Thymus (tissue), 11 donors: ENCODE results near the gene TMEM132A. TPM values are rescaled to one million over a fixed set of nuclear protein-coding genes. Genes with fewer than 3 reads are reported as not detected.
"Not testable (repeated sequence)": the region's sequence is repeated elsewhere in the genome, so short reads cannot be mapped to it uniquely, and the experiment has no call there.

Experiments
- DNase-seq, 9 donors: peaks; one replicate each; pipeline ENCODE4 v3.0.0-alpha.2; 2013; ENCODE audit warnings: low spot score in 9 of 9, low read depth in 6 of 9, missing footprints in 1 of 9
- H3K27ac ChIP-seq, 2 donors: one replicate each; pipeline ENCODE4 v1.5.1; 2013; ENCODE audit warnings: control low read depth in 1 of 2, low read depth in 1 of 2, low read length in 1 of 2, mild to moderate bottlenecking in 1 of 2, moderate library complexity in 1 of 2
- H3K27me3 ChIP-seq, 2 donors: one replicate each; pipeline ENCODE4 v1.5.1; 2013; ENCODE audit warnings: low read length in 1 of 2; ENCODE audit not compliant: control insufficient read depth in 2 of 2, insufficient read depth in 1 of 2
- H3K36me3 ChIP-seq, 2 donors: one replicate each; pipeline ENCODE4 v1.5.1; 2013; ENCODE audit warnings: low read length in 1 of 2, mild to moderate bottlenecking in 1 of 2, moderate library complexity in 1 of 2; ENCODE audit not compliant: control insufficient read depth in 2 of 2, insufficient read depth in 2 of 2
- H3K4me1 ChIP-seq, 2 donors: one replicate each; pipeline ENCODE4 v1.5.1; 2013; ENCODE audit warnings: low read length in 2 of 2; ENCODE audit not compliant: control insufficient read depth in 2 of 2, insufficient read depth in 2 of 2
- H3K4me3 ChIP-seq, 2 donors: one replicate each; pipeline ENCODE4 v1.5.1; 2013; ENCODE audit warnings: low read length in 2 of 2, control low read depth in 1 of 2, mild to moderate bottlenecking in 1 of 2
- H3K9me3 ChIP-seq, 2 donors: one replicate each; pipeline ENCODE4 v1.5.1; 2013; ENCODE audit warnings: low read length in 1 of 2, mild to moderate bottlenecking in 1 of 2; ENCODE audit not compliant: control insufficient read depth in 2 of 2, insufficient read depth in 1 of 2
- WGBS: extraction: QIAGEN DNeasy Blood & Tissue Kit; methylation state at CpG from one replicate; pipeline ENCODE4 v1.1.7; 2013; 5-methylcytosine and 5-hydroxymethylcytosine counted together
- polyA plus RNA-seq: library from polyadenylated mRNA; stranded (reverse); fragments of 200-250 nt; gene quantifications from one replicate; pipeline ENCODE4 v1.2.3, GENCODE V29; 2013
- total RNA-seq: library from RNA; stranded (reverse); fragments of 120-200 nt; gene quantifications from one replicate; pipeline ENCODE4 v1.2.4, GENCODE V29; 2013
- donor health status: healthy.

Gene TMEM132A
- total and polyA plus RNA-seq, 2 donors, result 4.6 to 5.7 TPM

GRCh38 chr11:60900673-60901404, 23.4 kb upstream of the TMEM132A start:
- DNase-seq, result no peak
- Histone ChIP-seq H3K9me3 (no peaks in the 10 kb centered on the region), H3K27ac (no peak overlapping the region), H3K4me3 (no peak overlapping the region), H3K4me1 (peaks cover 11 to 15% of the 10 kb centered on the region in 2 donors), H3K36me3 (peaks cover 71 to 82% of the 10 kb centered on the region in 2 donors), H3K27me3 (no peaks in the 10 kb centered on the region)
- WGBS, result 97% methylated on average over 13 of the region's 13 CpGs

- Histone ChIP-seq H3K36me3 (peaks cover 59 to 65% of the 10 kb centered on the region in 2 donors), H3K27me3 (no peaks in the 10 kb centered on the region), H3K4me3 (no peak overlapping the region), H3K9me3 (no peaks in the 10 kb centered on the region), H3K27ac (no peak overlapping the region), H3K4me1 (peaks cover 17 to 22% of the 10 kb centered on the region in 2 donors)
- WGBS, result 97% methylated on average over 11 of the region's 11 CpGs
- no peak for DNase-seq
Observed at GRCh38 chr11:60902625-60903024, 21.6 kb upstream of the TMEM132A start.

GRCh38 chr11:60905047-60905446, 19.2 kb upstream of the TMEM132A start:
- WGBS, result 62% methylated on average over 6 of the region's 6 CpGs
- Histone ChIP-seq H3K27me3 (no peaks in the 10 kb centered on the region), H3K27ac (no peak overlapping the region), H3K9me3 (no peaks in the 10 kb centered on the region), H3K36me3 (peaks cover 37 to 41% of the 10 kb centered on the region in 2 donors), H3K4me3 (peak overlapping the region; percentile 80 to 95), H3K4me1 (peaks cover 19% of the 10 kb centered on the region in 2 donors)
- DNase-seq, result no peak

- Histone ChIP-seq H3K4me3 (peak overlapping the region; percentile 80 to 95), H3K27ac (peak overlapping the region; percentile 94), H3K36me3 (peaks cover 32 to 35% of the 10 kb centered on the region in 2 donors), H3K4me1 (peaks cover 20 to 23% of the 10 kb centered on the region in 2 donors), H3K9me3 (peaks cover 0 to 2% of the 10 kb centered on the region in 2 donors), H3K27me3 (no peaks in the 10 kb centered on the region)
- WGBS, result 13% methylated on average over 16 of the region's 16 CpGs
- DNase-seq, result peak in 1 of 9 donors; percentile 40
Observed at GRCh38 chr11:60905551-60906113, 18.6 kb upstream of the TMEM132A start.

GRCh38 chr11:60906132-60906972, 17.9 kb upstream of the TMEM132A start, which contains the start of gene PRPF19:
Gene PRPF19 (minus strand): TSS chr11:60906585. CDS start chr11:60906382, 203 bp downstream.
- Histone ChIP-seq H3K4me1 (peaks cover 23 to 26% of the 10 kb centered on the region in 2 donors), H3K9me3 (peaks cover 0 to 2% of the 10 kb centered on the region in 2 donors), H3K4me3 (peak within 1 kb of the TSS; percentile 80 to 95), H3K27ac (peak within 1 kb of the TSS; percentile 94), H3K27me3 (no peaks in the 10 kb centered on the region), H3K36me3 (peaks cover 24 to 28% of the 10 kb centered on the region in 2 donors)
- WGBS, result under 1% methylated on average over 75 of the region's 75 CpGs
- peak; percentile 96 to 100 (median 99) for DNase-seq

- Histone ChIP-seq H3K27me3 (no peaks in the 10 kb centered on the region), H3K4me3 (no peak overlapping the region), H3K9me3 (peaks cover 0 to 2% of the 10 kb centered on the region in 2 donors), H3K36me3 (peaks cover 0 to 4% of the 10 kb centered on the region in 2 donors), H3K4me1 (peaks cover 39 to 49% of the 10 kb centered on the region in 2 donors), H3K27ac (no peak overlapping the region)
- no peak for DNase-seq
- WGBS, result 92% methylated on average over 1 of the region's 1 CpG
Observed at GRCh38 chr11:60908803-60909202, 15.5 kb upstream of the TMEM132A start.

- not testable (repeated sequence) for H3K27ac ChIP-seq, H3K36me3 ChIP-seq, H3K27me3 ChIP-seq, DNase-seq, H3K9me3 ChIP-seq, H3K4me3 ChIP-seq
- 88% methylated on average over 3 of the region's 3 CpGs for WGBS
- H3K4me1 ChIP-seq, result peaks cover 35 to 51% of the 10 kb centered on the region in 2 donors
Observed at GRCh38 chr11:60909680-60910280, 14.5 kb upstream of the TMEM132A start.

- H3K27ac ChIP-seq, result no peak overlapping the region
- H3K36me3 ChIP-seq, result no peaks in the 10 kb centered on the region
- no peak overlapping the region for H3K4me3 ChIP-seq
- H3K4me1 ChIP-seq, result peaks cover 30 to 51% of the 10 kb centered on the region in 2 donors
- H3K27me3 ChIP-seq, result no peaks in the 10 kb centered on the region
- WGBS, result 62% methylated on average over 3 of the region's 3 CpGs
- peaks cover 0 to 2% of the 10 kb centered on the region in 2 donors for H3K9me3 ChIP-seq
- DNase-seq, result peak in 1 of 9 donors; percentile 27
Observed at GRCh38 chr11:60910281-60910687, 14.0 kb upstream of the TMEM132A start.
